CD4-positive, alpha-beta T cell (primary cell): ENCODE results near the gene LINGO4. TPM values are rescaled to one million over a fixed set of nuclear protein-coding genes. Genes with fewer than 3 reads are reported as not detected.

Experiments
- ATAC-seq: fragments of 200-7000 bp; cut with Tn5 transposase; one replicate; pipeline ENCODE4 v1.10.0; 2022; ENCODE audit warnings: mild to moderate bottlenecking; ENCODE audit not compliant: poor library complexity
- CTCF ChIA-PET: fragments of 350-600 bp; sonication (Branson Sonifier 250); formaldehyde crosslinking; loops from one replicate; lab custom pipeline; 2021; ENCODE audit warnings: antibody characterized with exemption, inconsistent platforms; lab: Charles Lee
- POLR2A ChIA-PET: fragments of 350-600 bp; sonication (Branson Sonifier 250); formaldehyde crosslinking; loops from one replicate; lab custom pipeline; 2021; ENCODE audit warnings: antibody characterized with exemption, inconsistent platforms; lab: Charles Lee
- DNase-seq, 14 experiments: peaks; one replicate each; pipeline ENCODE4 v3.0.0-alpha.2; 2013 to 2020; ENCODE audit warnings: mixed read lengths in 2 of 14
- H3K27ac ChIP-seq, 2 donors: one replicate each; pipeline versions ENCODE4 v1.5.1 to v1.7.0; 2013; ENCODE audit warnings: low read length in 2 of 2, low read depth in 1 of 2, mild to moderate bottlenecking in 1 of 2
- H3K27me3 ChIP-seq, 2 experiments: 1 replicate in 1 of 2; 2 replicates in 1 of 2; pipeline versions ENCODE4 v1.6.1 to v1.7.0; 2013; ENCODE audit warnings: low read length in 2 of 2, control low read depth in 1 of 2, mild to moderate bottlenecking in 1 of 2, moderate library complexity in 1 of 2; ENCODE audit not compliant: insufficient read depth in 2 of 2, control insufficient read depth in 1 of 2
- H3K36me3 ChIP-seq: one replicate; pipeline ENCODE4 v1.6.1; 2013; ENCODE audit warnings: low read length, control low read depth; ENCODE audit not compliant: insufficient read depth
- H3K4me1 ChIP-seq: one replicate; pipeline ENCODE4 v1.6.1; 2013; ENCODE audit warnings: low read length, control low read depth; ENCODE audit not compliant: insufficient read depth
- H3K4me3 ChIP-seq: one replicate; pipeline ENCODE4 v1.5.1; 2013; ENCODE audit warnings: mild to moderate bottlenecking, low read length, moderate library complexity
- H3K9me3 ChIP-seq, 2 experiments: 1 replicate in 1 of 2; 2 replicates in 1 of 2; pipeline versions ENCODE4 v1.6.1 to v1.7.0; 2013; ENCODE audit warnings: low read length in 2 of 2, mild to moderate bottlenecking in 2 of 2, control low read depth in 1 of 2, moderate library complexity in 1 of 2; ENCODE audit not compliant: control insufficient read depth in 1 of 2, insufficient read depth in 1 of 2
- H3K27ac Mint-ChIP-seq: one replicate; pipeline ENCODE4 v1.8.0; 2020; ENCODE audit warnings: mixed read lengths
- H3K27me3 Mint-ChIP-seq: one replicate; pipeline ENCODE4 v1.8.0; 2021; ENCODE audit warnings: mixed read lengths
- H3K36me3 Mint-ChIP-seq: one replicate; pipeline ENCODE4 v1.8.0; 2021; ENCODE audit warnings: low read depth, mixed read lengths
- H3K4me1 Mint-ChIP-seq: one replicate; pipeline ENCODE4 v1.8.0; 2021; ENCODE audit warnings: low read depth, mixed read lengths
- H3K4me3 Mint-ChIP-seq: one replicate; pipeline ENCODE4 v1.8.0; 2020; ENCODE audit warnings: mild to moderate bottlenecking, mixed read lengths
- H3K9me3 Mint-ChIP-seq: one replicate; pipeline ENCODE4 v1.8.0; 2020; ENCODE audit warnings: mixed read lengths
- intact Hi-C, 2 experiments: fragments of 100-400 bp; cut with DNase I in 1 of 2; cut with micrococcal nuclease in 1 of 2; formaldehyde crosslinking; loops; one replicate each; pipeline versions ENCODE4 v1.15.1 to v1.9.0; 2023 to 2025; cut with DNase I, micrococcal nuclease
- total RNA-seq, 174 experiments: library from RNA in 2 of 174; stranded (reverse) in 2 of 174; gene quantifications; one replicate each; pipeline ENCODE4 v1.2.3 and lab custom pipeline; 2021 to 2026
- TF ChIP-seq, protein P1 (sequence below): fragments of 200-600 bp; IDR thresholded peaks from one replicate; pipeline ENCODE4 v1.8.0; 2022; ENCODE audit warnings: antibody characterized with exemption, mild to moderate bottlenecking

LINGO4 gene
- total RNA-seq, 2 experiments from 2014 or later: 0.06 to 0.16 TPM

DNA sequence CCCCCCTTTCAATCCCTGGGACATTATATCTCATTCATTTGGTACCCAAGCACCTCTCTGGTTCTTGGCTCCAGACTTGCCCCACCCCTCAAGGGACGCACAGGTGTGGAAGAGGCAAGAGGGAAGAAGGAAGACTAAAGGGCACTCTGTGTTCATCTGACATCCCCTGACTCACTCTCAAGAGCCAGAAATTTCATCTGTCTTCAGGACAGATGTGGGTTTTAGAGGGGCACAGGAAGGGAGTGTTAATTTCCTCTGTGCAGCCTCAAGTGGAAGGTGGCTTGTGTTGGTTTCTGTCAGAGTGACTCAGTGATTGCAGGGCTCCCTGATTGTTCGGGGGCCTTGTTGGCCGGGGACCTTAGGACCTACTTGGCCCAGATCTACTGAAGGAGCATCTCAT is 32.0 kb upstream of the LINGO4 start:
- Mint-ChIP-seq H3K36me3 (no peaks in the 10 kb centered on the region), H3K27ac (peak overlapping the region; percentile 73), H3K27me3 (no peaks in the 10 kb centered on the region), H3K4me3 (peak overlapping the region; percentile 94), H3K9me3 (no peaks in the 10 kb centered on the region), H3K4me1 (peaks cover 87% of the 10 kb centered on the region)
- Histone ChIP-seq H3K27ac (peak overlapping the region in 1 of 2 donors; percentile 64), H3K4me1 (peaks cover 80% of the 10 kb centered on the region), H3K36me3 (peaks cover 3% of the 10 kb centered on the region), H3K4me3 (peak overlapping the region; percentile 51), H3K27me3 (no peaks in the 10 kb centered on the region), H3K9me3 (peaks cover 0 to 5% of the 10 kb centered on the region in 2 experiments)
- CTCF ChIA-PET: interaction anchor here (0.6 to 2.2 kb wide), 7 partner anchors 22 to 393 kb away, joined by 3 to 6 read pairs (median 3); no protein-coding TSS in a partner anchor
- intact Hi-C loops: loop anchor here (2.0 to 5.0 kb wide), 6 partner anchors 46 to 394 kb away; partner anchors contain the start of genes MRPL9 (in 1 of the 2), POGZ (in 1 of the 2) and TDRKH (in 1 of the 2)
- TF ChIP-seq, protein P1, sequence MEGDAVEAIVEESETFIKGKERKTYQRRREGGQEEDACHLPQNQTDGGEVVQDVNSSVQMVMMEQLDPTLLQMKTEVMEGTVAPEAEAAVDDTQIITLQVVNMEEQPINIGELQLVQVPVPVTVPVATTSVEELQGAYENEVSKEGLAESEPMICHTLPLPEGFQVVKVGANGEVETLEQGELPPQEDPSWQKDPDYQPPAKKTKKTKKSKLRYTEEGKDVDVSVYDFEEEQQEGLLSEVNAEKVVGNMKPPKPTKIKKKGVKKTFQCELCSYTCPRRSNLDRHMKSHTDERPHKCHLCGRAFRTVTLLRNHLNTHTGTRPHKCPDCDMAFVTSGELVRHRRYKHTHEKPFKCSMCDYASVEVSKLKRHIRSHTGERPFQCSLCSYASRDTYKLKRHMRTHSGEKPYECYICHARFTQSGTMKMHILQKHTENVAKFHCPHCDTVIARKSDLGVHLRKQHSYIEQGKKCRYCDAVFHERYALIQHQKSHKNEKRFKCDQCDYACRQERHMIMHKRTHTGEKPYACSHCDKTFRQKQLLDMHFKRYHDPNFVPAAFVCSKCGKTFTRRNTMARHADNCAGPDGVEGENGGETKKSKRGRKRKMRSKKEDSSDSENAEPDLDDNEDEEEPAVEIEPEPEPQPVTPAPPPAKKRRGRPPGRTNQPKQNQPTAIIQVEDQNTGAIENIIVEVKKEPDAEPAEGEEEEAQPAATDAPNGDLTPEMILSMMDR: no peak
- ATAC-seq (peak; percentile 24), DNase-seq (peak in 4 of 14 experiments; percentile 48 to 69 (median 58))
- POLR2A ChIA-PET: interaction anchor here (1.0 to 4.8 kb wide), 4 partner anchors 15 to 378 kb away, joined by 3 to 23 read pairs (median 5); partner anchors contain the start of genes POGZ and TDRKH

DNA sequence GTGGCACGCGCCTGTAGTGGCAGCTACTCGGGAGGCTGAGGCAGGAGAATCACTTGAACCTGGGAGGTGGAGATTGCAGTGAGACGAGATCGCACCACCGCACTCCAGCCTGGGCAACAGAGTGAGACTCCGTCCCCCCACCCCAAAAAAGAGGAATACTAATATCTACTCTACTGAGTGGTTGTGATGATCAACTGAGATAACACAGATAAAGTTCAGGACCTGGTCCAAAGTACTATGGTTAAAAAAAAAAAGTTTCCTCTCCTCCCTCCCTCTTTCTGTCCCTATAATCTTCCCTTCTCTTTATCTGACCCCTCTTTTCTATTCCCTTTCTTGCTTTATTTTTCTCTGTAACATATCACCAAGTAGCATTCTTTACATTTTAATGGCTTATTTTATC is 30.4 kb upstream of the LINGO4 start:
- CTCF ChIA-PET: interaction anchor here (0.6 to 2.2 kb wide), 3 partner anchors 47 to 1847 kb away, joined by 3 to 6 read pairs (median 3); no protein-coding TSS in a partner anchor
- TF ChIP-seq, protein P1: no peak

DNA sequence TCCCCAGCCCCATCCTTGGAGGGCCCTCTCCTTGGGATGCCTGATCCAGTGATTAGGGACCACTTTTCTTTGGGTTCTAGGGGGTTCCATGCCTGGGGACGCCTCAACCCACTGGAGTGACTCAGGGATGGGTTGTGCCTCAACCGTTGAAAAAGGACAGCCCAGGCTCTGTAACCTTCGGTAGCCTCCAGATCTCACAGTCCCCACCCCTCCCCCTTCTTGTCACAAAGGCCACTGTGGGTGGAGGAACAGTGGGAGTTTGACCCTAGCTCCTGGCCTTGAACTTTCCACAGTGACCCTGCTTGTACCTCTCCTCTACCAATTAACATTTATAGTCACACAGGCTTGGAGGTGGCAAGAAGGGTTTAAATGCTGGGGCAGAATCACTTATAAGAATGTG is 29.0 kb upstream of the LINGO4 start:
- TF ChIP-seq, protein P1: no peak
- ATAC-seq: no peak
- Mint-ChIP-seq H3K4me3 (no peak overlapping the region), H3K27ac (peak overlapping the region; percentile 73), H3K9me3 (no peaks in the 10 kb centered on the region), H3K27me3 (no peaks in the 10 kb centered on the region), H3K4me1 (peaks cover 87% of the 10 kb centered on the region), H3K36me3 (no peaks in the 10 kb centered on the region)
- Histone ChIP-seq H3K4me1 (peaks cover 89% of the 10 kb centered on the region), H3K27me3 (no peaks in the 10 kb centered on the region), H3K9me3 (peaks cover 0 to 5% of the 10 kb centered on the region in 2 experiments), H3K36me3 (no peaks in the 10 kb centered on the region), H3K4me3 (no peak overlapping the region), H3K27ac (peak overlapping the region; percentile 30 to 58)
- DNase-seq: no peak
- ChIA-PET CTCF (no interaction called here), POLR2A (interaction anchor here (1.0 to 1.5 kb wide), 4 partner anchors 10 to 71 kb away, joined by 3 to 7 read pairs (median 4); partner anchors contain the start of genes MRPL9 and TDRKH)
- intact Hi-C loops: loop anchor here in 1 of 2 experiments (2.0 kb wide), 1 partner anchor 39 kb away; no protein-coding TSS in a partner anchor

More for the DNA sequence above, 30.4 kb upstream of the LINGO4 start:
- DNase-seq: no peak
- Mint-ChIP-seq H3K9me3 (no peaks in the 10 kb centered on the region), H3K27ac (no peak overlapping the region), H3K36me3 (no peaks in the 10 kb centered on the region), H3K4me1 (peaks cover 87% of the 10 kb centered on the region), H3K27me3 (no peaks in the 10 kb centered on the region), H3K4me3 (no peak overlapping the region)
- ATAC-seq: no peak
- H3K27me3 ChIP-seq: no peaks in the 10 kb centered on the region
- peaks cover 89% of the 10 kb centered on the region for H3K4me1 ChIP-seq
- peaks cover 0 to 5% of the 10 kb centered on the region in 2 experiments for H3K9me3 ChIP-seq
- H3K4me3 ChIP-seq: no peak overlapping the region
- intact Hi-C loops: loop anchor here in 1 of 2 experiments (2.0 to 5.0 kb wide), 2 partner anchors 41 to 378 kb away; partner anchors contain the start of gene POGZ
- H3K36me3 ChIP-seq: no peaks in the 10 kb centered on the region
- POLR2A ChIA-PET: interaction anchor here (4.8 kb wide), 1 partner anchor 46 kb away, joined by 23 read pairs; the partner anchor contains the start of gene TDRKH
- no peak overlapping the region for H3K27ac ChIP-seq
